SK-N-SH treated with all-trans-retinoic acid at 6 μM for 48 hours (cell line): ENCODE data around the gene CNTLN.

ENCODE experiments used
- ATAC-seq: fragments of 200-7000 bp; cut with Tn5 transposase; 3 replicates; pipeline ENCODE4 v1.9.1; 2020; ENCODE audit warnings: mild to moderate bottlenecking, moderate library complexity
- ARNTL ChIP-seq: fragments of 450-650 bp; formaldehyde crosslinking; IDR thresholded peaks from 2 replicates; pipeline ENCODE4 v1.5.0; 2020; ENCODE audit warnings: low read depth, mild to moderate bottlenecking, moderate library complexity, borderline replicate concordance
- CSDC2 ChIP-seq: fragments of 250-450 bp; sonication (Bioruptor Pico); IDR thresholded peaks from 2 replicates; pipeline ENCODE4 v1.5.0; 2020; ENCODE audit warnings: mild to moderate bottlenecking, moderate library complexity
- ESRRG ChIP-seq: fragments of 250-450 bp; sonication (Bioruptor Pico); IDR thresholded peaks from 2 replicates; pipeline ENCODE4 v1.6.1; 2021; ENCODE audit warnings: mild to moderate bottlenecking
- GLIS3 ChIP-seq: fragments of 250-450 bp; sonication (Bioruptor Pico); IDR thresholded peaks from 2 replicates; pipeline ENCODE4 v1.5.0; 2020; ENCODE audit warnings: mild to moderate bottlenecking, moderate library complexity
- ISL1 ChIP-seq: fragments of 250-450 bp; sonication (Bioruptor Pico); IDR thresholded peaks from 2 replicates; pipeline ENCODE4 v2.1.2; 2022; ENCODE audit warnings: mild to moderate bottlenecking, moderate library complexity
- OSR1 ChIP-seq: fragments of 250-450 bp; sonication (Bioruptor Pico); IDR thresholded peaks from 2 replicates; pipeline ENCODE4 v1.8.0; 2022; ENCODE audit warnings: moderate library complexity, mild to moderate bottlenecking, inconsistent platforms
- PPARA ChIP-seq: fragments of 250-450 bp; sonication (Bioruptor Pico); IDR thresholded peaks from 2 replicates; pipeline ENCODE4 v1.5.0; 2020; ENCODE audit warnings: mild to moderate bottlenecking, borderline replicate concordance
- RARB ChIP-seq: fragments of 250-450 bp; sonication (Bioruptor Pico); IDR thresholded peaks from 2 replicates; pipeline ENCODE4 v1.8.0; 2021; ENCODE audit warnings: mild to moderate bottlenecking, moderate library complexity
- SNAI2 ChIP-seq: fragments of 250-450 bp; sonication (Bioruptor Pico); IDR thresholded peaks from 2 replicates; pipeline ENCODE4 v1.5.0; 2020; ENCODE audit warnings: mild to moderate bottlenecking, moderate library complexity
- ZFP3 ChIP-seq: fragments of 250-450 bp; sonication (Bioruptor Pico); IDR thresholded peaks from 2 replicates; pipeline ENCODE4 v1.5.0; 2020; ENCODE audit warnings: mild to moderate bottlenecking, moderate library complexity
- ZFP30 ChIP-seq: fragments of 450-650 bp; formaldehyde crosslinking; IDR thresholded peaks from 2 replicates; pipeline ENCODE4 v1.5.0; 2022; ENCODE audit warnings: mild to moderate bottlenecking, moderate library complexity
- ZNF565 ChIP-seq: fragments of 450-650 bp; formaldehyde crosslinking; conservative IDR thresholded peaks from 2 replicates; pipeline ENCODE4 v1.5.0; 2020; ENCODE audit warnings: low read depth, mild to moderate bottlenecking, moderate library complexity
- ZNF8 ChIP-seq: fragments of 450-650 bp; formaldehyde crosslinking; IDR thresholded peaks from 2 replicates; pipeline ENCODE4 v1.5.0; 2020; ENCODE audit warnings: mild to moderate bottlenecking, moderate library complexity
- TF ChIP-seq, protein P1 (sequence below): fragments of 250-450 bp; sonication (Bioruptor Pico); IDR thresholded peaks from 2 replicates; pipeline ENCODE4 v1.5.1; 2020; ENCODE audit warnings: low read depth, mild to moderate bottlenecking, moderate library complexity
- TF ChIP-seq, protein P2 (sequence below): fragments of 250-450 bp; sonication (Bioruptor Pico); IDR thresholded peaks from 2 replicates; pipeline ENCODE4 v1.5.1; 2021; ENCODE audit warnings: mild to moderate bottlenecking, moderate library complexity
- TF ChIP-seq, protein P3 (sequence below): fragments of 250-450 bp; sonication (Bioruptor Pico); IDR thresholded peaks from 2 replicates; pipeline ENCODE4 v1.5.0; 2020; ENCODE audit warnings: mild to moderate bottlenecking, moderate library complexity
- TF ChIP-seq, protein P4 (sequence below): fragments of 250-450 bp; sonication (Bioruptor Pico); IDR thresholded peaks from 2 replicates; pipeline ENCODE4 v1.8.0; 2020; ENCODE audit warnings: mild to moderate bottlenecking, moderate library complexity, borderline replicate concordance
- TF ChIP-seq, protein P5 (sequence below): fragments of 250-450 bp; sonication (Bioruptor Pico); IDR thresholded peaks from 2 replicates; pipeline ENCODE4 v1.8.0; 2021; ENCODE audit warnings: low read depth, mild to moderate bottlenecking, moderate library complexity, borderline replicate concordance

Gene CNTLN

DNA sequence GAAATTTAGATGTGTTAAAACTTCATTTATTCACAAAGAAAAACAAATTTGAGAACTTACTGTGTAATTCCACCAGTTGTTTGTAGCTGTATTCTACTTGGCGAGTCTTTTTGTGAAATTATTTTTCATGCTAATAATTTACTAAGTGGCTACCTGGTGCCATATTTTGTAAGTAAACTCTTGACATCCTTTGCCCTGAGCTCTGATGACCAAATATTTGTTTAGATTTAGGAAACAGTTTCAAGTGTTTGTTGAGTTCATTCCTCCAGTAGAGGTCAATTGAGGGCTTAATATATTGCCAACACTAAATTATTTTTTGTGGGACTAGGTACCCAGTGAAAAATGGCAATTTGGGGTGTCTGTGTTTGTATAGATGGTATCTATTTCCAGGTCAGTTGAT is 3.7 kb downstream of the CNTLN start (continued):
- TF ChIP-seq, protein P1, sequence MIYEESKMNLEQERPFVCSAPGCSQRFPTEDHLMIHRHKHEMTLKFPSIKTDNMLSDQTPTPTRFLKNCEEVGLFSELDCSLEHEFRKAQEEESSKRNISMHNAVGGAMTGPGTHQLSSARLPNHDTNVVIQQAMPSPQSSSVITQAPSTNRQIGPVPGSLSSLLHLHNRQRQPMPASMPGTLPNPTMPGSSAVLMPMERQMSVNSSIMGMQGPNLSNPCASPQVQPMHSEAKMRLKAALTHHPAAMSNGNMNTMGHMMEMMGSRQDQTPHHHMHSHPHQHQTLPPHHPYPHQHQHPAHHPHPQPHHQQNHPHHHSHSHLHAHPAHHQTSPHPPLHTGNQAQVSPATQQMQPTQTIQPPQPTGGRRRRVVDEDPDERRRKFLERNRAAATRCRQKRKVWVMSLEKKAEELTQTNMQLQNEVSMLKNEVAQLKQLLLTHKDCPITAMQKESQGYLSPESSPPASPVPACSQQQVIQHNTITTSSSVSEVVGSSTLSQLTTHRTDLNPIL, result no peak
- TF ChIP-seq ESRRG (CRISPR knock-in tag) (no peak), SNAI2 (no peak), PPARA (no peak)
- TF ChIP-seq, protein P2, sequence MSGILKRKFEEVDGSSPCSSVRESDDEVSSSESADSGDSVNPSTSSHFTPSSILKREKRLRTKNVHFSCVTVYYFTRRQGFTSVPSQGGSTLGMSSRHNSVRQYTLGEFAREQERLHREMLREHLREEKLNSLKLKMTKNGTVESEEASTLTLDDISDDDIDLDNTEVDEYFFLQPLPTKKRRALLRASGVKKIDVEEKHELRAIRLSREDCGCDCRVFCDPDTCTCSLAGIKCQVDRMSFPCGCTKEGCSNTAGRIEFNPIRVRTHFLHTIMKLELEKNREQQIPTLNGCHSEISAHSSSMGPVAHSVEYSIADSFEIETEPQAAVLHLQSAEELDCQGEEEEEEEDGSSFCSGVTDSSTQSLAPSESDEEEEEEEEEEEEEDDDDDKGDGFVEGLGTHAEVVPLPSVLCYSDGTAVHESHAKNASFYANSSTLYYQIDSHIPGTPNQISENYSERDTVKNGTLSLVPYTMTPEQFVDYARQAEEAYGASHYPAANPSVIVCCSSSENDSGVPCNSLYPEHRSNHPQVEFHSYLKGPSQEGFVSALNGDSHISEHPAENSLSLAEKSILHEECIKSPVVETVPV (CRISPR knock-in tag), result no peak

DNA sequence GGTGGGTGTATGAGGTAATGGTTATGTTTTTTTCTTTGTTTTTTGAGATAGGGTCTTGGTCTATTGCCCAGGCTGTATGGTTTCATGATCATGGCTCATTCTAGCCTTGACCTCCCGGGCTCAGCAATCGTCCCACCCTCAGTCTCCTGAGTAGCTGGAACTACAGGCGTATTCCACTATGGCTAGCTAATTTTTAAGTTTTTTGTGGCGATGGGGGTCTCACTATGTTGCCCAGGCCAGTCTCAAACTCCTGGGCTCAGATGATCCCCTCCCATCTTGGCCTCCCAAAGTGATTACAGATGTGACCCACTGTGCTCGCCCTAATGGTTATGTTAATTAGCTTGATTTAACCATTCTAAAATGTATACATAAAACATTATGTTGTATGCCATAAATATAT is 5.6 kb downstream of the CNTLN start:
- ATAC-seq, result no peak
- TF ChIP-seq OSR1 (CRISPR knock-in tag) (no peak), ARNTL (CRISPR knock-in tag) (no peak), GLIS3 (CRISPR knock-in tag) (no peak), ESRRG (CRISPR knock-in tag) (no peak), SNAI2 (no peak), RARB (CRISPR knock-in tag) (no peak), ZNF565 (CRISPR knock-in tag) (no peak), ZFP3 (CRISPR knock-in tag) (no peak), CSDC2 (no peak), ZNF8 (CRISPR knock-in tag) (no peak), ZFP30 (no peak)
- TF ChIP-seq, protein P3, sequence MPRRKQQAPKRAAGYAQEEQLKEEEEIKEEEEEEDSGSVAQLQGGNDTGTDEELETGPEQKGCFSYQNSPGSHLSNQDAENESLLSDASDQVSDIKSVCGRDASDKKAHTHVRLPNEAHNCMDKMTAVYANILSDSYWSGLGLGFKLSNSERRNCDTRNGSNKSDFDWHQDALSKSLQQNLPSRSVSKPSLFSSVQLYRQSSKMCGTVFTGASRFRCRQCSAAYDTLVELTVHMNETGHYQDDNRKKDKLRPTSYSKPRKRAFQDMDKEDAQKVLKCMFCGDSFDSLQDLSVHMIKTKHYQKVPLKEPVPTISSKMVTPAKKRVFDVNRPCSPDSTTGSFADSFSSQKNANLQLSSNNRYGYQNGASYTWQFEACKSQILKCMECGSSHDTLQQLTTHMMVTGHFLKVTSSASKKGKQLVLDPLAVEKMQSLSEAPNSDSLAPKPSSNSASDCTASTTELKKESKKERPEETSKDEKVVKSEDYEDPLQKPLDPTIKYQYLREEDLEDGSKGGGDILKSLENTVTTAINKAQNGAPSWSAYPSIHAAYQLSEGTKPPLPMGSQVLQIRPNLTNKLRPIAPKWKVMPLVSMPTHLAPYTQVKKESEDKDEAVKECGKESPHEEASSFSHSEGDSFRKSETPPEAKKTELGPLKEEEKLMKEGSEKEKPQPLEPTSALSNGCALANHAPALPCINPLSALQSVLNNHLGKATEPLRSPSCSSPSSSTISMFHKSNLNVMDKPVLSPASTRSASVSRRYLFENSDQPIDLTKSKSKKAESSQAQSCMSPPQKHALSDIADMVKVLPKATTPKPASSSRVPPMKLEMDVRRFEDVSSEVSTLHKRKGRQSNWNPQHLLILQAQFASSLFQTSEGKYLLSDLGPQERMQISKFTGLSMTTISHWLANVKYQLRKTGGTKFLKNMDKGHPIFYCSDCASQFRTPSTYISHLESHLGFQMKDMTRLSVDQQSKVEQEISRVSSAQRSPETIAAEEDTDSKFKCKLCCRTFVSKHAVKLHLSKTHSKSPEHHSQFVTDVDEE (CRISPR knock-in tag), result no peak
- TF ChIP-seq, protein P1, result no peak
- TF ChIP-seq, all 23 proteins: peak for 0

DNA sequence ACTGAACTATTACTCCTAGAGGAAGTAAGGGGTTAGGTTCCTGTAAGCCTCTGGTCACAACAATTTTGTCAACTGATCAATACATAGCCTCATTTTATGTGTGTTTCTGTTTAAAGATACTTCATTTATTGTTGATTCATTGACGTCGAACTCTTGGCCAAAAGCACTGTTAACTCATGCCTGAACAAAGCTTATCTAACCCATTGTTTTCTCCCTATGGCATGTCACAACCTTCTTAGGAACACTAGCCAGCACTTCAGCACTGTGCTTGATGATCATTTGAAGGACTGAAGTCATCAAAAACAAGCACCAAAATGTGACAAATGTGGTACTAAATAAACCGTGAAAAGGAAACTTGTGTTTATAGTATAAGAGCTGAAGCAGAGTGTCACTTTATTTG is 13.5 kb downstream of the CNTLN start:
- TF ChIP-seq SNAI2 (no peak), GLIS3 (CRISPR knock-in tag) (no peak), ZNF565 (CRISPR knock-in tag) (no peak)
- TF ChIP-seq, protein P1, result no peak
- TF ChIP-seq, all 23 proteins: peak for 0

DNA sequence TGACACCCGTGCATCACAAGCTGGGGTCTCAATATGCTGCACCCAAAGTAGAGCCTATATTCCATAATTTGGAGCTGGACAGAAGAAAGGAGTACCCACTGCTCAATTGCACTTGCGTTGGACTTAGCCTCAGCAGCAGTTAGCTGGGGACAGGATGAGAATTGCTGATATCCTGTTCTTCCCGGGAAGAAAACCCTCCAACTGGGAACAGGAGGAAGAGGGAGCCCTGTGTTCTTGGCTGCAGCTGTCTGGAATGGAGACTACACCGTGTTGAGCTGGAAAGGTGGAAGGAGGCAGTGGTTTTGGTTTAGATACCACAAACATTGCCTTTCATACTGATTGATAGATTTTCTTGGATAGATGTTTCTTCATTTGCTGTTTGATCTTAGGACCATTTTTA is 24.6 kb downstream of the CNTLN start:
- ATAC-seq, result no peak
- no peak for TF ChIP-seq CSDC2
- TF ChIP-seq SNAI2, result no peak
- TF ChIP-seq, protein P4, sequence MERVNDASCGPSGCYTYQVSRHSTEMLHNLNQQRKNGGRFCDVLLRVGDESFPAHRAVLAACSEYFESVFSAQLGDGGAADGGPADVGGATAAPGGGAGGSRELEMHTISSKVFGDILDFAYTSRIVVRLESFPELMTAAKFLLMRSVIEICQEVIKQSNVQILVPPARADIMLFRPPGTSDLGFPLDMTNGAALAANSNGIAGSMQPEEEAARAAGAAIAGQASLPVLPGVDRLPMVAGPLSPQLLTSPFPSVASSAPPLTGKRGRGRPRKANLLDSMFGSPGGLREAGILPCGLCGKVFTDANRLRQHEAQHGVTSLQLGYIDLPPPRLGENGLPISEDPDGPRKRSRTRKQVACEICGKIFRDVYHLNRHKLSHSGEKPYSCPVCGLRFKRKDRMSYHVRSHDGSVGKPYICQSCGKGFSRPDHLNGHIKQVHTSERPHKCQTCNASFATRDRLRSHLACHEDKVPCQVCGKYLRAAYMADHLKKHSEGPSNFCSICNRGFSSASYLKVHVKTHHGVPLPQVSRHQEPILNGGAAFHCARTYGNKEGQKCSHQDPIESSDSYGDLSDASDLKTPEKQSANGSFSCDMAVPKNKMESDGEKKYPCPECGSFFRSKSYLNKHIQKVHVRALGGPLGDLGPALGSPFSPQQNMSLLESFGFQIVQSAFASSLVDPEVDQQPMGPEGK (CRISPR knock-in tag), result no peak
- TF ChIP-seq, protein P3 (CRISPR knock-in tag), result no peak
- TF ChIP-seq ISL1 (CRISPR knock-in tag), result no peak
- TF ChIP-seq ZNF8 (CRISPR knock-in tag), result no peak
- TF ChIP-seq ARNTL (CRISPR knock-in tag), result no peak
- no peak for TF ChIP-seq ZFP30
- no peak for TF ChIP-seq ESRRG (CRISPR knock-in tag)
- TF ChIP-seq RARB (CRISPR knock-in tag), result no peak
- TF ChIP-seq GLIS3 (CRISPR knock-in tag), result no peak
- TF ChIP-seq, protein P5, sequence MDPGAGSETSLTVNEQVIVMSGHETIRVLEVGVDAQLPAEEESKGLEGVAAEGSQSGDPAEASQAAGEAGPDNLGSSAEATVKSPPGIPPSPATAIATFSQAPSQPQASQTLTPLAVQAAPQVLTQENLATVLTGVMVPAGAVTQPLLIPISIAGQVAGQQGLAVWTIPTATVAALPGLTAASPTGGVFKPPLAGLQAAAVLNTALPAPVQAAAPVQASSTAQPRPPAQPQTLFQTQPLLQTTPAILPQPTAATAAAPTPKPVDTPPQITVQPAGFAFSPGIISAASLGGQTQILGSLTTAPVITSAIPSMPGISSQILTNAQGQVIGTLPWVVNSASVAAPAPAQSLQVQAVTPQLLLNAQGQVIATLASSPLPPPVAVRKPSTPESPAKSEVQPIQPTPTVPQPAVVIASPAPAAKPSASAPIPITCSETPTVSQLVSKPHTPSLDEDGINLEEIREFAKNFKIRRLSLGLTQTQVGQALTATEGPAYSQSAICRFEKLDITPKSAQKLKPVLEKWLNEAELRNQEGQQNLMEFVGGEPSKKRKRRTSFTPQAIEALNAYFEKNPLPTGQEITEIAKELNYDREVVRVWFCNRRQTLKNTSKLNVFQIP (CRISPR knock-in tag), result no peak
- TF ChIP-seq, protein P2 (CRISPR knock-in tag), result no peak

More for the DNA sequence above, 13.5 kb downstream of the CNTLN start:
- ATAC-seq, result no peak
